Omental fat pad (tissue), 4 donors: Measurements from ENCODE around the gene STAC3. TPM values are rescaled to one million over a fixed set of nuclear protein-coding genes. Genes with fewer than 3 reads are reported as not detected.

Experiments used
- ATAC-seq: fragments of 150-250 bp; one replicate; pipeline ENCODE4 v1.9.1; 2016; ENCODE audit warnings: mild to moderate bottlenecking, moderate library complexity; ENCODE audit not compliant: low FRiP score
- DNase-seq: peaks from one replicate; pipeline ENCODE4 v3.0.0-alpha.2; 2019; ENCODE audit warnings: low spot score
- total RNA-seq, 4 donors: library from RNA; depleted of rRNA; stranded (reverse); fragments of >200 nt; gene quantifications; one replicate each; pipeline ENCODE4 v1.1.0, GENCODE V29; 2016
- TF ChIP-seq, protein P1 (sequence below), 3 donors: fragments of 450-650 bp; IDR thresholded peaks; one replicate each; pipeline ENCODE4 v1.5.1; 2016 to 2017; ENCODE audit warnings: antibody characterized with exemption in 3 of 3, mild to moderate bottlenecking in 3 of 3, moderate library complexity in 2 of 3

Gene STAC3
- total RNA-seq, 4 donors from 2014 or later, result 2.0 to 3.7 (median 2.6) TPM

DNA sequence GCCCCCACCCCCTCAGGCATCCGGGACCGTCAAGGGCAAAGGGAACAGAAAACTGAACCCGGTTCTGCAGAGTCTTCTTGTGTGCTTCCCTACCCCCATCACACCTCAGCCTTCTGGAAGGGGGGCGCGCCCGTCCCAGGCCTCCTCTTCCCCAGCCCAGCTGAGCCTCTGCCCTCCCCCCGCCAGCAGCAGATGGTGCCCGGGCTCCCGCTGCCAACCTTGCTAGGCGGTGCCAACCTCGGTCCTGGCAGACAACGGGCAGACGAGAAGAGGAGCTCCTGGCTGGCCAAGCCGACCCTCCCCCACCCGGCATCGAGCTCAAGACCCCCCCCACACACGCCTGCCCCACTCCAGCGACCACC is 8.7 kb downstream of the STAC3 start:
- no peak for DNase-seq
- ATAC-seq, result no peak
- TF ChIP-seq, protein P1, sequence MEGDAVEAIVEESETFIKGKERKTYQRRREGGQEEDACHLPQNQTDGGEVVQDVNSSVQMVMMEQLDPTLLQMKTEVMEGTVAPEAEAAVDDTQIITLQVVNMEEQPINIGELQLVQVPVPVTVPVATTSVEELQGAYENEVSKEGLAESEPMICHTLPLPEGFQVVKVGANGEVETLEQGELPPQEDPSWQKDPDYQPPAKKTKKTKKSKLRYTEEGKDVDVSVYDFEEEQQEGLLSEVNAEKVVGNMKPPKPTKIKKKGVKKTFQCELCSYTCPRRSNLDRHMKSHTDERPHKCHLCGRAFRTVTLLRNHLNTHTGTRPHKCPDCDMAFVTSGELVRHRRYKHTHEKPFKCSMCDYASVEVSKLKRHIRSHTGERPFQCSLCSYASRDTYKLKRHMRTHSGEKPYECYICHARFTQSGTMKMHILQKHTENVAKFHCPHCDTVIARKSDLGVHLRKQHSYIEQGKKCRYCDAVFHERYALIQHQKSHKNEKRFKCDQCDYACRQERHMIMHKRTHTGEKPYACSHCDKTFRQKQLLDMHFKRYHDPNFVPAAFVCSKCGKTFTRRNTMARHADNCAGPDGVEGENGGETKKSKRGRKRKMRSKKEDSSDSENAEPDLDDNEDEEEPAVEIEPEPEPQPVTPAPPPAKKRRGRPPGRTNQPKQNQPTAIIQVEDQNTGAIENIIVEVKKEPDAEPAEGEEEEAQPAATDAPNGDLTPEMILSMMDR (IDR thresholded peaks at IDR 0.05), result no peak

DNA sequence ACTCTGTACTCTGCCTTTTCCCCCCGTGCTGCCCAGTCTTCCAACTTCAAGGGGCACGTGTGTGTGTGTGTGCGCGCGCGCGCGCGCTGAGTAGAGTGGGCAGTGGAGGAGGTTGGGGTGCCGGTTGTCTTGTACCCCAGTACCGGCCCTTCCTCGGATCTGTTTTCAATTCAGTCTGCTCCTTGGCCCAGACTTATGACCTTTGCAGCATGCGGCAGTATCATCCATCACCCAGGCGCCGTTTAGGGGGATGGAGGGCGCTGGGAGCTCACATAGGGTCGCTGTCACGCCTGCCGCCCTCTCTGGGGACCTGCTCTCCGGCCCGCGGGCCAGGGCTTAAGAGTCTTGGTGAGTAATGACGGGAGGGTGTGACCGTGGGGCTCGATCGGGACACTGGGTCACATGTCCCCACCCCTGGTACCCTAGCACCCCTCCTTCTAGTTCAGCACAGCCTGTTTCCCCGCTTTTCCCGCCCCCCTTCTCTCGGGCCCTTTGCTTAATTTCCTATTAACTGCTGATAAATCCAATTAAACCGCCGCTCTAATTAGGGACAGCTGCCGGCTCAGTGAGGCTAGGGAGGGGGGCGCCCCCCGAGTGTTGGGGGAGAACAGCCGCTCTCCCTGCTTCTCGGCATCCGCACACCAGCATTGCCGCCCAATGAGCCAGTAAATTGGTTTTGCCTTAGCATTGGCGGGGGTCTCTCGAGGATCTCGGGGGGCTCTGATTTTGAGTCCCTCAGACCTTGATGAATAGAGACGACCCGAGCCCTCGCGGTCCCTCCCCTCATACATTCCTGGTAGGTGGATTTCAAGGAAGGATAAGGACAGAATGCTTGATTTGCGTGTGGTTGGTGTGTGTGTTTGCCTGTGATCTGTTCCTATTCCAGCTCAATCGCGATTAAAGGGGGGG is 9.3 kb downstream of the STAC3 start:
- no peak for DNase-seq

DNA sequence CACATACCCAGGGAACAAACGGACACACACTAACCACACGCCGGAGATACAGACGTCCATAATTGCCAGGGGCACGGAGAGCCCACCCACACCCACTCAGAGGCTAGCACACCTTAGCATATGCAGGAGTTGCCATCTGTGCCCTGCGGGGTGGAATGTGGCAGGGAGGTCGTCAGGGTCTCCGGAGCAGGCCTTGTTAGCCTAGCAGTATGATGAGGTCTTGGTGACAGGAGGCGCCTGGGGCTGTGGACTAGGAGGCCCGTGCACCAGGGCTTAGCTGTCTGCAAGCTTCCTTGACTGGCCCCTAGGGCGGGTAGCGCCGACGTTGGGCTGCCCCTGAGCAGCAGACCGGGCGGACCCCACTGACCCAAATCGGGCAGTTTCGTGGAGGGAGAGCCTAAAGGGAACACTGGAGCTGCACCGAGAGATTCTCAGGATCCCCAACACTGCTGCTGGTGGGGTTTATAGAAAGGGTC is 10.0 kb downstream of the STAC3 start:
- TF ChIP-seq, protein P1 (IDR thresholded peaks at IDR 0.05), result no peak
- no peak for ATAC-seq
- DNase-seq, result no peak

More for the DNA sequence above, 9.3 kb downstream of the STAC3 start:
- TF ChIP-seq, protein P1 (IDR thresholded peaks at IDR 0.05), result no peak
- no peak for ATAC-seq

DNA sequence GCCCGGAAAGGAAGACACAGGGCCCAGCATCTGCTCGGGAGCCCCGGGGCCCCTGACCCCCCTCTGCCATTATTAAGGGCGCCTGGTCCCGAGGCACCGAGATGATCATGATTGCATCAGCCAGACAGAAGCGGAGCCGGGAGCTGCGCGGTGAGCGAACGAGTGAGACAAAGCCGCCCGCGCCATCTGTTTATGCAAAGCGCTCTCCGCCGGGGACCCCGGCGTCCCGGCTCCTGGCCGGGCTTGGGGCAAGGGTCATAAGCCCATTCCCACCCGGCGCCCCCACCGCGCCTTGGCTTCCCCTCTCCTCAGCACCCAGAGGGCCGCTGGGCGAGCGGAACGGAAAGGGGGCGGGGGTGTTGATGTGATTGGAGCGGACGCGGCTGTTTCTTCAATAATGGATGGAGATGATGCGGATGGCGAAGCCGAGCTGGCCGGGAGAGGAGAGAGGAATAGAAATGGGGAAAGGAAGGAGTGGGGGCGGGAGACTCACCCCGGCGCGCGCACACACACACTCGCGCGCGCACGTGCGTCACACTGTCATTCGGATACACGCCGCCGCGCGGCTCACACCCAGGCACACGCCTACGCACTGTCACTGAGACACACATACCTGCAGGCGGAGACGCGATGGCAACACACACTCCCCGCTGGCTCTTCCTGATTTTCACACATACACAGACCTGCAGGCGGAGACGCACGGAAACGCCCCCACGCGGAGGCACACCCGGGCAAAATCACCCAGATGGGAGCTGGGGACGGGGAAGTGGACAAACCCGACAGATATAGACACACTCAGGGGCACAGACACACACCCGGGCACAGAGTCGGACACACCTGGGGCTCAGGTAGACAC is 10.7 kb downstream of the STAC3 start:
- ATAC-seq (no peak), DNase-seq (no peak)
- TF ChIP-seq, protein P1 (IDR thresholded peaks at IDR 0.05), result no peak

DNA sequence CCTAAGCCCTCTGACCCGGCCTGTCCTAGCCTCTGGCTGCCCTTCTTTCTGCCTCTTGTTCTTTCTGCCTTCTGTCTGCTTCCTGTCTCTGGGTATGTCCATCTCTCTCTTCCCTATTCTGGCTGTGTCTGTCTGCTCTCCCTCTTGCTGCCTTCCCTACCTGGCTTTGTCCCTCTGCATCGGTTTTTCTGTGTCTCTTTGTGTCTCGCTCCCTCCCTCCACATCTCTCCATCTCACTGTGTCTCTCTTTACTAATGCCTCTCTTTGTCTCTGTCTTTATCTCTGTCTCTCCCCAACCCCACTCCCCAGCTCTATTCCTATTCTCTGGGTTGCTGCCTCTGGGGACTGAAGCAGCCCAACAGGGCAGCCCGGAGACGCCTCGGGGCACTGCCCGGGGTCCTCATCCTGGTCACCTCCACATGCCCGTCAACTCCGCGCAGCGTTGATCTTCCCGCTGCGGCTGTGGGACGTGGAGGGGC is 11.4 kb downstream of the STAC3 start:
- TF ChIP-seq, protein P1 (IDR thresholded peaks at IDR 0.05), result no peak
- ATAC-seq, result no peak
- DNase-seq, result no peak

DNA sequence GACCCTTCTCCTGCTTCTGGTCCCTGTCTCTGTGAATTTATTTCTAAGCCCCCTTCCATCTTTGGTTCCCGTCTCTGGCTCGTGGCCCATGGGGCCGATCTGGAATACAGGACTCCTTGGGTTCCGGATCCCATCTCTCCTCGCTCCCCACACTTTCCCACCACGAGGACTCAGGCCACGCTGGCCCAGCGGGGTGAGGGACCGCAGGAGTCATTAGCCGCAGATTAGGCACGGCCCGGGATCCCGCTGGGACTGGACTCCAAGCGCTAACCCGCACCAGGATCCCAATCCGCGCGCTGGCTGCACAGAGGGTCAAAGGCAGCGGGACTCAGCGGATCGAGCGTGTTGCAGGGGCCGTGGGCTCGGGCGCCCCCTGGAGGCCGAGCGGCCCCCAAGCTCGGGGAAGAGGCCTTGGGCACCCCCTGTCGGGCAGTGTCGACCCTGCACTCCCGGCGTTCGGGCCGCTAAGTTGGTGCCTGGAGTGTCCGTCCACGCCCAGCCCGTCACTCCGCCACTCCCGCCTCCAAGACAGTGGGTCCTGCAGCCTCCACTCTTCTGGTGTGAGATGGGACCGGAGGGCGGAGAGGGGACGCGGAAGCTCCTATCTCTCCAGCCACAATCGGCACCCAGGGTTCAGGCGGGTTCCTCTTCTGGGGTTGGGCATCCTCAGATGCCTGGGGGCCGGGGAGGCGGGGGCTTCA is 12.0 kb downstream of the STAC3 start:
- ATAC-seq (peak; percentile 87), DNase-seq (peak; percentile 83)
- TF ChIP-seq, protein P1 (IDR thresholded peaks at IDR 0.05), result peak in 2 of 3 donors; percentile 99 to 100
